ENCODE results near the gene DAAM1.

DNA sequence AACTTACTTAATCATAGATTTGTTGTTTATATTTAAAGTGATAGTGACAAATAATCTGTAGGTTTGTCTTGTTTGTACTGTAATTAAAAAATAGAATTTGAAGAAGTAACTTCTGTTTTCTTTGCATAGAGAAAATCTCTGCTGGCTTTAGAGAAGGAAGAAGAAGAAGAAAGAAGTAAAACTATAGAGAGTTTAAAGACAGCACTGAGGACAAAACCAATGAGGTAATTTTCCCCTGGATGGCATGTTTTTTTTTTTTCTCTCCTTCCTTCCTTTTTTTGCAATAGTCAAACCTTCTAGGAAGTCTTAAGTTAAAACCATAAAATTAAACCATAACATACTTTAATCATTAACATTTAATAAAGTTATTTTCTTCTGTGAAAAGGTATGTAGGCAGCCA is 131.9 kb downstream of the DAAM1 start:
- TF ChIP-seq CTCF (IDR thresholded peaks at IDR 0.05) (no peak), POLR2A (IDR thresholded peaks at IDR 0.05) (no peak), POLR2AphosphoS5 (IDR thresholded peaks at IDR 0.05) (no peak)
